CD4-positive, alpha-beta memory T cell (primary cell): ENCODE measurements around the gene CCNT1. TPM values are rescaled to one million over a fixed set of nuclear protein-coding genes. Genes with fewer than 3 reads are reported as not detected.
A peak's percentile ranks its signal among the peaks of the same experiment; 100 is the strongest.
"Not testable (repeated sequence)": the region's sequence is repeated elsewhere in the genome, so short reads cannot be mapped to it uniquely, and the experiment has no call there.

Experiments used
- CTCF ChIA-PET: fragments of 350-600 bp; sonication (Branson Sonifier 250); formaldehyde crosslinking; loops from one replicate; lab custom pipeline; 2021; ENCODE audit warnings: inconsistent platforms; ENCODE audit not compliant: partially characterized antibody; lab: Charles Lee
- POLR2A ChIA-PET: fragments of 350-600 bp; sonication (Branson Sonifier 250); formaldehyde crosslinking; loops from one replicate; lab custom pipeline; 2021; ENCODE audit not compliant: partially characterized antibody; lab: Charles Lee
- DNase-seq, 5 donors: peaks; one replicate each; pipeline versions ENCODE4 v3.0.0 to v3.0.0-alpha.2; 2020 to 2022; ENCODE audit warnings: mixed read lengths in 1 of 5
- H3K27ac ChIP-seq: one replicate; pipeline ENCODE4 v1.7.0; 2013; ENCODE audit warnings: low read depth, low read length
- H3K27me3 ChIP-seq: 2 replicates; pipeline ENCODE4 v1.7.0; 2013; ENCODE audit warnings: mild to moderate bottlenecking, low read length, moderate library complexity; ENCODE audit not compliant: insufficient read depth
- H3K36me3 ChIP-seq: 2 replicates; pipeline ENCODE4 v1.7.0; 2013; ENCODE audit warnings: mild to moderate bottlenecking, low read length, moderate library complexity; ENCODE audit not compliant: insufficient read depth
- H3K4me1 ChIP-seq: 2 replicates; pipeline ENCODE4 v1.7.0; 2013; ENCODE audit warnings: mild to moderate bottlenecking, low read length, moderate library complexity; ENCODE audit not compliant: insufficient read depth
- H3K4me3 ChIP-seq, 2 donors: one replicate each; pipeline ENCODE4 v1.7.0; 2013; ENCODE audit warnings: low read length in 2 of 2, mild to moderate bottlenecking in 1 of 2
- H3K9me3 ChIP-seq, 2 donors: one replicate each; pipeline ENCODE4 v1.7.0; 2013; ENCODE audit warnings: low read length in 2 of 2, control low read depth in 1 of 2; ENCODE audit not compliant: control insufficient read depth in 1 of 2
- H3K27ac Mint-ChIP-seq, 7 donors: one replicate each; pipeline ENCODE4 v1.8.0; 2020 to 2021; ENCODE audit warnings: mixed read lengths in 7 of 7, mild to moderate bottlenecking in 6 of 7, inconsistent platforms in 3 of 7, moderate library complexity in 3 of 7
- H3K27me3 Mint-ChIP-seq, 2 donors: one replicate each; pipeline ENCODE4 v1.8.0; 2020 to 2021; ENCODE audit warnings: mixed read lengths in 2 of 2
- H3K36me3 Mint-ChIP-seq, 2 donors: one replicate each; pipeline ENCODE4 v1.8.0; 2020 to 2021; ENCODE audit warnings: mixed read lengths in 2 of 2, inconsistent platforms in 1 of 2, mild to moderate bottlenecking in 1 of 2
- H3K4me1 Mint-ChIP-seq, 4 donors: one replicate each; pipeline ENCODE4 v1.8.0; 2020 to 2021; ENCODE audit warnings: mixed read lengths in 4 of 4, mild to moderate bottlenecking in 1 of 4
- H3K4me3 Mint-ChIP-seq, 8 donors: one replicate each; pipeline ENCODE4 v1.8.0; 2020 to 2021; ENCODE audit warnings: mixed read lengths in 8 of 8, mild to moderate bottlenecking in 7 of 8, moderate library complexity in 6 of 8, inconsistent platforms in 3 of 8
- H3K9me3 Mint-ChIP-seq, 8 donors: one replicate each; pipeline ENCODE4 v1.8.0; 2020 to 2021; ENCODE audit warnings: mixed read lengths in 8 of 8, mild to moderate bottlenecking in 5 of 8, inconsistent platforms in 3 of 8, moderate library complexity in 1 of 8
- intact Hi-C: fragments of 100-400 bp; cut with micrococcal nuclease; formaldehyde crosslinking; loops from one replicate; pipeline ENCODE4 v1.15.1; 2023
- polyA plus RNA-seq, 2 donors: library from polyadenylated mRNA; unstranded; fragments of 300-500 nt; fragmentation: Illumina TruSeq; gene quantifications; one replicate each; pipeline ENCODE4 v1.2.3, GENCODE V29; 2021
- total RNA-seq, 2 experiments: library from RNA; stranded (reverse); gene quantifications; one replicate each; pipeline ENCODE4 v1.2.3, GENCODE V29; 2021

CCNT1 gene
- total and polyA plus RNA-seq, 4 experiments from 2014 or later, result 5.8 to 69.5 (median 40.5) TPM

DNA sequence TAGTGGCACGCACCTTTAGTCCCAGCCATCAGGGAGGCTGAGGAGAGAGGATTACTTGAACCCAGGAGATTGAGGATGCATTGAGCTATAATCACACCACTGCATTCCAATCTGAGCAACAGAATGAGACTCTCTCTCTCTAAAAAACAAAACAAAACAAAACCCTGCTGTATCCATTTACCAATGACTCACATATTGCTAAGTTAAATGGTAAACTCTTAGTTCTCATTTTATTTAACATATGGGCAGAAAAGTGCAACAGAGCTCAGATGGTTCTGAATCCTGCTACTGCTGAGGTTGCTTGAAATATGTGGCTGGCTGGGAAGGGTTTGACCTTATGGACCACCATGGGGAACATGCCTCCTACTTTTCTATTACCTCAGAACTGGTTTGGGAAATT is 33.7 kb upstream of the CCNT1 start:
- H3K27me3 Mint-ChIP-seq, result peaks cover 0 to 1% of the 10 kb centered on the region in 2 donors
- intact Hi-C loops, result loop anchor here (5.0 kb wide), 1 partner anchor 142 kb away; no protein-coding TSS in a partner anchor
- DNase-seq, result no peak
- Histone ChIP-seq H3K4me1 (no peaks in the 10 kb centered on the region), H3K36me3 (no peaks in the 10 kb centered on the region), H3K4me3 (no peak overlapping the region), H3K9me3 (no peaks in the 10 kb centered on the region), H3K27me3 (no peaks in the 10 kb centered on the region), H3K27ac (no peak overlapping the region)
- H3K36me3 Mint-ChIP-seq, result no peaks in the 10 kb centered on the region
- ChIA-PET CTCF (interaction anchor here (1.0 to 1.8 kb wide), 2 partner anchors 45 to 65 kb away, joined by 3 to 11 read pairs; no protein-coding TSS in a partner anchor), POLR2A (interaction anchor here (0.6 kb wide), 1 partner anchor 11 kb away, joined by 3 read pairs; no protein-coding TSS in a partner anchor)
- peaks cover 0 to 1% (median 0%) of the 10 kb centered on the region in 4 donors for H3K4me1 Mint-ChIP-seq
- no peak overlapping the region for H3K27ac Mint-ChIP-seq
- H3K9me3 Mint-ChIP-seq, result no peaks in the 10 kb centered on the region
- H3K4me3 Mint-ChIP-seq, result no peak overlapping the region

DNA sequence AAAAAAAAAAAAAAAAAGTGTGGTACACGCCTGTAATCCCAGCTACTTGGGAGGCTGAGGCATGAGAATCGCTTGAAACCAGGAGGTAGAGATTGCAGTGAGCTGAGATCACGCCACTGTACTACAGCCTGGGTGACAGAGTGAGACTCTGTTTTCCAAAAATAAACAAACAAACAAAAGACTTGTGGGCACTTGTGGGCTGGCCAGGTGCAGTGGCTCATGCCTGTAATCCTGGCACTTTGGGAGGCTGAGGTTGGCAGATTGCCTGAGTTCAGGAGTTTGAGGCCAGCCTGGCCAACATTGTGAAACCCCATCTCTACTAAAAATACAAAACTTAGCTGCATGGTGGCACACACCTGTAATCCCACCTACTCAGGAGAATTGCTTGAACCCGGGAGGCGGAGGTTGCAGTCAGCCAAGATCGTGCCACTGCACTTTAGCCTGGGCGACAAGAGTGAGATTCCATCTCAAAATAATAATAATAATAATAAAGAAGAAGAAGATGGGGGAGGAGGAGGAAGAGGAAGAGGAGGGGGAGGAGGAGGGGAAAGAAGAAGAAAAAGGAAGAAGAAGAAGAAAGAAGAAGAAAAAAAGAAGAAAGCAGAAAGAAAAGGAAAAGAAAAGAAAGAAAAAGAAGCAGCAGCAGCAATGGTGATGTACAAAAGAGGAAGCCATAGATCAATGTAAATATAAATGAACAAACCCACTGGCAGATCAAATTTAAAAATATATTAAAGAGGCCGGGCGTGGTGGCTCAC is 27.9 kb upstream of the CCNT1 start:
- H3K27ac Mint-ChIP-seq, result no peak overlapping the region

DNA sequence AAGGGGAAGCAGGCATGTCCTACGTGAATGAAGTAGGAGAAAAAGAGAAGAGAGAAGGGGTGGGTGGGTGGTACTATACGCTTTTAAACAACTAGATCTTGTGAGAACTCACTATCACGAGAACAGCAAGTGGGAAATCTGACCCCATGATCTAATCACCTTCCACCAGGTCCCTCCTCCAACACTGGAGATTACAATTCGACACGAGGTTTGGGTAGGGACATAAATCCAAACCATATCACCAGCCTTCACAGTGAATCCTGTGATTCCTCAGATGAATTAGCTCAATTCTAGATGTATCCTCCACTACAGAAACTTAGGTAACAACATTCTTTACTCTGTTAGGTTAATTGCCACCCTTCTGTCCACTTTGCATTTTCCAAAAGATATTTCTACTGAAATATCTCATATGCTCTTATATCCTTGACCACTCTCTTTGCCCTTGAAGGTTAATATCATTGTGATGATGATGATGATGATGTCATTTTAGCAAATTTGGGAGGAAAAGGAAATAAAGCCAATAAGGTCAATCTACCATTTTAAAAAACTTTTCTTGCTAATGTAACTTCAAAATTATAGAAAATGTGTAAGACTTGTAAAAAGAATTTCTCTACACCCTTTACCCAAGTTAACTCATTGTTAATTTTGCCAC is 23.2 kb upstream of the CCNT1 start:
- H3K36me3 ChIP-seq, result no peaks in the 10 kb centered on the region
- H3K27me3 Mint-ChIP-seq, result peaks cover 4 to 9% of the 10 kb centered on the region in 2 donors
- no peaks in the 10 kb centered on the region for H3K4me1 ChIP-seq
- intact Hi-C loops, result no loop called here
- no peaks in the 10 kb centered on the region for H3K4me1 Mint-ChIP-seq
- POLR2A ChIA-PET, result no interaction called here
- H3K36me3 Mint-ChIP-seq, result no peaks in the 10 kb centered on the region
- H3K27ac ChIP-seq, result no peak overlapping the region
- no peak for DNase-seq
- H3K9me3 Mint-ChIP-seq, result no peaks in the 10 kb centered on the region
- peaks cover 3% of the 10 kb centered on the region for H3K27me3 ChIP-seq
- no peak overlapping the region for H3K27ac Mint-ChIP-seq
- no peaks in the 10 kb centered on the region for H3K9me3 ChIP-seq
- no peak overlapping the region for H3K4me3 Mint-ChIP-seq
- H3K4me3 ChIP-seq, result no peak overlapping the region
- CTCF ChIA-PET, result interaction anchor here (0.7 to 1.4 kb wide), 2 partner anchors 13 to 57 kb away, joined by 5 to 7 read pairs; no protein-coding TSS in a partner anchor

More for the DNA sequence above, 27.9 kb upstream of the CCNT1 start:
- no peak for DNase-seq
- CTCF ChIA-PET, result interaction anchor here (2.4 kb wide), 1 partner anchor 9 kb away, joined by 10 read pairs; no protein-coding TSS in a partner anchor
- Histone ChIP-seq H3K27ac (no peak overlapping the region), H3K36me3 (no peaks in the 10 kb centered on the region), H3K4me3 (no peak overlapping the region), H3K27me3 (no peaks in the 10 kb centered on the region), H3K9me3 (no peaks in the 10 kb centered on the region), H3K4me1 (no peaks in the 10 kb centered on the region)
- intact Hi-C loops, result no loop called here
- Mint-ChIP-seq H3K27me3 (peaks cover 4 to 6% of the 10 kb centered on the region in 2 donors), H3K36me3 (no peaks in the 10 kb centered on the region), H3K4me1 (peaks cover 0 to 1% (median 0%) of the 10 kb centered on the region in 4 donors), H3K9me3 (no peaks in the 10 kb centered on the region), H3K4me3 (no peak overlapping the region)
- POLR2A ChIA-PET, result no interaction called here

DNA sequence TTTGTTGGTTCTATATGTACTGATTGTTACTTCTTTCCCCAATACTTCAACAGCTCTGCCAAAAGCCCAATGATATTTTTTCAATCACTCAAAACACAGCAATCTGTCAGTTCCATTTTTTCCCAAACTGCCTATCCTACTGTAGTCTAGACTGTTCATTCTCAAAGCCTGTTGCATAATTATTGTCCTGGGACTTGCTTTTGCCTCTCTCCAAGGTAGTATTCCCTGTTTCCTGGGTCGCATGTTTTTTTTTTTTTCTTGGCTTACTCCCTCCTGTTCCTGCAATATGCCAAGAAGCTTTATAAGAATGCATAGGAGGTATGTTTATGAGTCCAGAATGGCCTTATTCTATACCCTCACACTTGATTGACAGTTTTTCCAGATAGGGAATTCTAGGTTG is 19.9 kb upstream of the CCNT1 start:
- no peak overlapping the region for H3K4me3 ChIP-seq
- intact Hi-C loops, result no loop called here
- peaks cover 4 to 9% of the 10 kb centered on the region in 2 donors for H3K27me3 Mint-ChIP-seq
- no peaks in the 10 kb centered on the region for H3K36me3 ChIP-seq
- H3K27me3 ChIP-seq, result peaks cover 3% of the 10 kb centered on the region
- no peaks in the 10 kb centered on the region for H3K9me3 ChIP-seq
- CTCF ChIA-PET, result interaction anchor here (0.6 to 1.2 kb wide), 4 partner anchors 16 to 19 kb away, joined by 3 to 4 read pairs (median 3); no protein-coding TSS in a partner anchor
- H3K27ac Mint-ChIP-seq, result no peak overlapping the region
- POLR2A ChIA-PET, result no interaction called here
- no peaks in the 10 kb centered on the region for H3K36me3 Mint-ChIP-seq
- no peaks in the 10 kb centered on the region for H3K9me3 Mint-ChIP-seq
- no peak for DNase-seq
- no peak overlapping the region for H3K27ac ChIP-seq
- H3K4me1 Mint-ChIP-seq, result no peaks in the 10 kb centered on the region
- no peaks in the 10 kb centered on the region for H3K4me1 ChIP-seq
- H3K4me3 Mint-ChIP-seq, result no peak overlapping the region

DNA sequence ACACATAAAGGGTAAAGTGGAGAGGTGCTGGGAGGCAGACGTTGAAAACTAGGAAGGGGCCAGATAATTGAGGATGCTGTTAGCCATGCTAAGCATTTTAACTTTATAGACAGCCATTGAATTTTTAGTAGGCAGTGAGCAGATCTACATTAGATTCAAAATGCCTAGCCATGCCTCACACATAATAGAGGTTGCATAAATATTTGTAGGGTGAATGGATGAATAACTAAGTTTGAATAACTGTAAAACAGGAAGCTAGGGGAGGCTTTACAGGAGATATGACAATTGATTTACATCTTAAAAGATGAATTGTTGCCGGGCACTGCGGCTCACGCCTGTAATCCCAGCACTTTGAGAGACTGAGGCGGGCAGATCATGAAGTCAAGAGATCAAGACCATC is 12.3 kb upstream of the CCNT1 start:
- no peak overlapping the region for H3K4me3 ChIP-seq
- no peaks in the 10 kb centered on the region for H3K36me3 Mint-ChIP-seq
- H3K27ac Mint-ChIP-seq, result no peak overlapping the region
- peaks cover 1 to 6% of the 10 kb centered on the region in 2 donors for H3K27me3 Mint-ChIP-seq
- H3K4me1 ChIP-seq, result no peaks in the 10 kb centered on the region
- intact Hi-C loops, result no loop called here
- no peaks in the 10 kb centered on the region for H3K9me3 ChIP-seq
- H3K4me1 Mint-ChIP-seq, result no peaks in the 10 kb centered on the region
- CTCF ChIA-PET, result no interaction called here
- H3K4me3 Mint-ChIP-seq, result no peak overlapping the region
- no peaks in the 10 kb centered on the region for H3K27me3 ChIP-seq
- H3K9me3 Mint-ChIP-seq, result no peaks in the 10 kb centered on the region
- no peak overlapping the region for H3K27ac ChIP-seq
- POLR2A ChIA-PET, result no interaction called here
- no peak for DNase-seq
- H3K36me3 ChIP-seq, result no peaks in the 10 kb centered on the region

DNA sequence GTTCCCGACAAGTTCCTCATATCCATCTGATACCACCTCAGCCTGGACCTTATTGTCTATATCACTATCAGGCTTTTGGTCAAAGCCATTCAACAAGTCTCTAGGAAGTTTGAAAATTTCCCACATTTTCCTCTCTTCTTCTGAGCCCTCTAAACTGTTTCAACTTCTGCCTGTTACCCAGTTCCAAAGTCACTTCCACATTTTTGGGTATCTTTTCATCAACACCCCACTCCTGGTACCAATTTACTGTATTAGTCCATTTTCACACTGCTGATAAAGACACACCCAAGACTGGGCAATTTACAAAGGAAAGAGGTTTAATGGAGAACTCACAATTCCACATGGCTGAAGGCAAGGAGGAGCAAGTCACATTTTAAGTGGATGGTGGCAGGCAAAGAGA is 4.2 kb upstream of the CCNT1 start:
- H3K4me1 ChIP-seq, CTCF ChIA-PET, H3K4me3 ChIP-seq, H3K27me3 ChIP-seq, H3K27ac Mint-ChIP-seq, H3K4me3 Mint-ChIP-seq, H3K36me3 ChIP-seq, H3K27me3 Mint-ChIP-seq, POLR2A ChIA-PET, H3K27ac ChIP-seq, DNase-seq, intact Hi-C loops, H3K9me3 ChIP-seq: not testable (repeated sequence)
- Mint-ChIP-seq H3K4me1 (peaks cover 7 to 20% (median 12%) of the 10 kb centered on the region in 4 donors), H3K9me3 (peaks cover 3 to 18% (median 13%) of the 10 kb centered on the region in 8 donors), H3K36me3 (peaks cover 9 to 10% of the 10 kb centered on the region in 2 donors)

DNA sequence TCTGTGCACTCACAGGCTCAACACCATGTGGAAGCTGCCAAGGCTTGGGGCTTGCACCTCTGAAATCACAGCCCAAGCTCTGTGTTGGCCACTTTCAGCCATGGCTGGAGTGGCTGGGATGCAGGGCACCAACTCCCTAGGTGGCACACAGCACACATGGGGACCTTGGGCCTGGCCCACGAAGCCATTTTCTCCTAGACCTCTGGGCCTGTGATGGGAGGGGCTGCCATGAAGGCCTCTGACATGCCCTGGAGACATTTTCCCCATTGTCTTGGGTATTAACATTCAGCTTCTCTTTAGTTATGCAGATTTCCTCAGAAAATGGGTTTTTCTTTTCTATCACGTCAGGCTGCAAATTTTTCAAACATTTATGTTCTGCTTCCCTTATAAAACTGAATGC is 3.7 kb upstream of the CCNT1 start:
- Mint-ChIP-seq H3K4me1 (peaks cover 9 to 26% (median 16%) of the 10 kb centered on the region in 4 donors), H3K9me3 (peaks cover 3 to 18% (median 13%) of the 10 kb centered on the region in 8 donors), H3K4me3 (peak overlapping the region in 1 of 8 donors; percentile 35), H3K36me3 (peaks cover 9 to 13% of the 10 kb centered on the region in 2 donors)
- DNase-seq, H3K27ac Mint-ChIP-seq, POLR2A ChIA-PET, H3K9me3 ChIP-seq, H3K36me3 ChIP-seq, H3K27ac ChIP-seq, H3K27me3 ChIP-seq, H3K27me3 Mint-ChIP-seq, intact Hi-C loops, H3K4me3 ChIP-seq, CTCF ChIA-PET: not testable (repeated sequence)
- peaks cover 14% of the 10 kb centered on the region for H3K4me1 ChIP-seq
